Tibial nerve (tissue), 4 donors: ENCODE data around the gene XKR3. TPM values are rescaled to one million over a fixed set of nuclear protein-coding genes. Genes with fewer than 3 reads are reported as not detected.
"Not testable (repeated sequence)": the region's sequence is repeated elsewhere in the genome, so short reads cannot be mapped to it uniquely, and the experiment has no call there.

ENCODE experiments used
- DNase-seq, 2 donors: peaks; one replicate each; pipeline ENCODE4 v3.0.0-alpha.2; 2019; ENCODE audit warnings: low spot score in 2 of 2
- H3K27ac ChIP-seq, 4 donors: fragments of 200-600 bp; sonication (generic) in 3 of 4; one replicate each; pipeline ENCODE4 v1.5.1; 2017 to 2019; ENCODE audit warnings: mild to moderate bottlenecking in 1 of 4
- H3K27me3 ChIP-seq, 2 donors: fragments of 200-600 bp; sonication (generic) in 1 of 2; one replicate each; pipeline versions ENCODE4 v1.5.1 to v1.6.0; 2017 to 2019
- H3K36me3 ChIP-seq, 3 donors: fragments of 200-600 bp; sonication (generic); one replicate each; pipeline ENCODE4 v1.5.1; 2018 to 2019
- H3K4me1 ChIP-seq, 4 donors: fragments of 200-600 bp; sonication (generic) in 3 of 4; one replicate each; pipeline ENCODE4 v1.5.1; 2017 to 2019
- H3K4me3 ChIP-seq, 4 donors: fragments of 200-600 bp; sonication (generic) in 3 of 4; one replicate each; pipeline ENCODE4 v1.5.1; 2017 to 2019; ENCODE audit warnings: mild to moderate bottlenecking in 1 of 4, moderate library complexity in 1 of 4
- H3K9me3 ChIP-seq, 4 donors: fragments of 200-600 bp; sonication (generic) in 3 of 4; one replicate each; pipeline ENCODE4 v1.5.1; 2017 to 2019
- EP300 ChIP-seq, 2 donors: sonication (generic); formaldehyde crosslinking; IDR thresholded peaks; one replicate each; pipeline ENCODE4 v1.6.1; 2017; ENCODE audit warnings: antibody characterized with exemption in 2 of 2, mild to moderate bottlenecking in 1 of 2
- POLR2A ChIP-seq, 2 donors: fragments of 450-650 bp; IDR thresholded peaks; one replicate each; pipeline ENCODE4 v1.6.1; 2017; ENCODE audit warnings: antibody characterized with exemption in 2 of 2, mild to moderate bottlenecking in 2 of 2, moderate library complexity in 2 of 2
- WGBS, 2 donors: methylation state at CpG; one replicate each; pipeline ENCODE4 v1.1.5; 2018; 5-methylcytosine and 5-hydroxymethylcytosine counted together
- total RNA-seq, 4 donors: library from RNA; depleted of rRNA; stranded (reverse); fragments of >200 nt; gene quantifications; one replicate each; pipeline ENCODE4 v1.1.0, GENCODE V29; 2016
- TF ChIP-seq, protein P1 (sequence below), 5 experiments: fragments of 200-600 bp in 3 of 5; fragments of 450-650 bp in 2 of 5; sonication (generic) in 3 of 5; IDR thresholded peaks; one replicate each; pipeline ENCODE4 v1.5.1; 2016 to 2019; ENCODE audit warnings: antibody characterized with exemption in 5 of 5, mild to moderate bottlenecking in 3 of 5, moderate library complexity in 2 of 5

Gene XKR3
- total RNA-seq = not detected

DNA sequence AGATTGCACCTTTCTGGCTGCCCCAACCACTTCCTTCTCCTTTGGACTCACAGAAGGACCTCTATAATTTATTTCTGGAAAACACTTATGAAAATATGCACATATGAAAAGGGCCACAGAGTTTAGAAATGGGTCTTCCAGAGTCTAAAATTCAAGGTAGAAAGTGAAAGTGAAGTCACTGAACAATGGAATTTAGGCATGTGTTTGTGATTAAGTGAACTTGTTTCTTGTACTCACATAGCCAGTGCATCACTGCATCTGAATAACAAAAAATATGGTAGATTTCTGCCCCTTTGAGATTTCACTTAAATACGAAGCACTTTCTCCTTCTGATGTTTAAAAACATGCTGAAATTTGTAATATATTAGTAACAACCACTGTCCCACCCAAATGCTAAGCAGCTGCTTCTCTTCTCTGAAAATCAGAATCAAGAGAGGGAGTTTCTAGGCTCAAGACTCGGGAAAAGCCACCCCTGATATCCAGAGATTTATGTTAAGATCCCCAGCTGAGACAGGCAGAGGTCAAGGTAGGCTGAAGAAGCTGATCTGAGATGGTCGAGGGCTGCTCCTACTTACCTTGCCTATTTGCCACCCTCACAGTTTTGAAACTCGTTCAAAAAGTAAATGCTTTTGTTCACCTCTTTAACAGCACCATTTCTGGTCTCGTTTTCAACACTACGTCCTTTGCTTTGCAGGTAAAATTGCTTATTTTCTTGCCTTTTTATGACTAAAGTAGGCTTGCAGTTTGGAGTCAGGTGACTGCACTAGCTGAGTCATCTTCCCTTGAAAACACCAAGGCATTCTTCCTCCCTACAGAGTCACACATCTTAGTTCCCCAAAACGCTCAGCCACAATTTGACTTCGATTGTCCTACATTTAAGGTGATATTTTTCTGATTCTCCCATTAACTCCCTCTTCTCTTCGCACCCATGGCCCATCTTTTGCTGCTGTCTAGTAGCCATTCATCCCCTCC, at the start of gene XKR3:
TSS of gene XKR3 (minus strand) at position 696 of the 972 bp plus-strand sequence. CDS start 17,338 bp downstream, outside the sequence.
- Histone ChIP-seq H3K4me1 (peaks cover 0 to 4% (median 0%) of the 10 kb centered on the region in 4 donors), H3K4me3 (peak within 1 kb of the TSS in 2 of 4 donors; percentile 1 to 14), H3K27me3 (no peaks in the 10 kb centered on the region), H3K36me3 (no peaks in the 10 kb centered on the region), H3K27ac (no peak within 1 kb of the TSS), H3K9me3 (peaks cover 0 to 3% (median 0%) of the 10 kb centered on the region in 4 donors)
- TF ChIP-seq POLR2A (IDR thresholded peaks at IDR 0.05) (no peak), EP300 (IDR thresholded peaks at IDR 0.05) (no peak)
- TF ChIP-seq, protein P1, sequence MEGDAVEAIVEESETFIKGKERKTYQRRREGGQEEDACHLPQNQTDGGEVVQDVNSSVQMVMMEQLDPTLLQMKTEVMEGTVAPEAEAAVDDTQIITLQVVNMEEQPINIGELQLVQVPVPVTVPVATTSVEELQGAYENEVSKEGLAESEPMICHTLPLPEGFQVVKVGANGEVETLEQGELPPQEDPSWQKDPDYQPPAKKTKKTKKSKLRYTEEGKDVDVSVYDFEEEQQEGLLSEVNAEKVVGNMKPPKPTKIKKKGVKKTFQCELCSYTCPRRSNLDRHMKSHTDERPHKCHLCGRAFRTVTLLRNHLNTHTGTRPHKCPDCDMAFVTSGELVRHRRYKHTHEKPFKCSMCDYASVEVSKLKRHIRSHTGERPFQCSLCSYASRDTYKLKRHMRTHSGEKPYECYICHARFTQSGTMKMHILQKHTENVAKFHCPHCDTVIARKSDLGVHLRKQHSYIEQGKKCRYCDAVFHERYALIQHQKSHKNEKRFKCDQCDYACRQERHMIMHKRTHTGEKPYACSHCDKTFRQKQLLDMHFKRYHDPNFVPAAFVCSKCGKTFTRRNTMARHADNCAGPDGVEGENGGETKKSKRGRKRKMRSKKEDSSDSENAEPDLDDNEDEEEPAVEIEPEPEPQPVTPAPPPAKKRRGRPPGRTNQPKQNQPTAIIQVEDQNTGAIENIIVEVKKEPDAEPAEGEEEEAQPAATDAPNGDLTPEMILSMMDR (IDR thresholded peaks at IDR 0.05) = no peak
- 47 to 48% methylated on average over 9 of the region's 9 CpGs for WGBS, 2 donors
- DNase-seq = no peak

DNA sequence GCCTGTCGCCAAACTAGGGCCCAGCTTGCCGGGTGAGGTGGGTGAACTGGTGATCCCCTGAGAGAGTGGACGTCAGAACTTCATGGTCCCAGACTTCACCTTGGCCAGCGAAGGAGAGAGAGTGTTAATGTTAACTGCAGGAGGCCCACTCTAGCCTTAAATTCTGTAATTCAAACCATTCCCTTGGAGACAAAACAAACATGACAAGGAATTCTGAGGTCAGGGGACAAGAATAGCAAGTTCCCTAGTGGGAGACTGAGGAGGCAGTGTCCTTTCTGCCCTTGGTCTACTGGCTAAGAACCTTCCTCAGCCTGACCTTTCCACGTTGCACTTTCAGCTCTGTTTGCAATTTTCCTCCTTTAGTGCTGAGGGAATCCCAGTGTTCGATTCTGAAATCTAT, 44.4 kb upstream of the XKR3 start:
- DNase-seq, H3K4me1 ChIP-seq, H3K9me3 ChIP-seq, H3K27ac ChIP-seq, H3K4me3 ChIP-seq, H3K27me3 ChIP-seq, H3K36me3 ChIP-seq: not testable (repeated sequence)
- WGBS, 2 donors = 45 to 59% methylated on average over 6 of the region's 6 CpGs

DNA sequence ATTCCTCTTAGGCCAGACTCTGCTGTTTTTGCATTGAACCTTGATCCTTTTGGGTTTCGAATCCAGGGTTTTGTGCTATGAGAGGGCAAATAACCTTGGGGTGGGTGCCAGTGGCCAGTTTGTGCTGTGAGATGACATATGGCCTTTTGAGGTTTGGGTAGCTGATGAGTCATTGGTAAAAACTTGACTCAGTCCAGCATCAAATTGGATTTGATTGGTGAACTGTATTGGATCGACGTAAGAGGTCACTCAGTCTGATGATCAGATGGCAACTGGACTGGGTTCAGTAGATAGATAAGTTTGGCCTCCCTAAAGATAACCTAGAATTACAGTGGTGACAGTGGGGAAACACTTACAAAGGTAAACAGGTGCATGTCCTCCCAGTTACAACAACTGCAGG, 41.0 kb upstream of the XKR3 start:
- Histone ChIP-seq H3K4me3 (no peak overlapping the region), H3K27me3 (no peaks in the 10 kb centered on the region), H3K4me1 (no peaks in the 10 kb centered on the region), H3K36me3 (no peaks in the 10 kb centered on the region), H3K27ac (no peak overlapping the region), H3K9me3 (no peaks in the 10 kb centered on the region)
- WGBS, 2 donors = 64 to 67% methylated on average over 3 of the region's 3 CpGs
- no peak for DNase-seq
- TF ChIP-seq POLR2A (IDR thresholded peaks at IDR 0.05) = no peak
- no peak for TF ChIP-seq EP300 (IDR thresholded peaks at IDR 0.05)
- TF ChIP-seq, protein P1 (IDR thresholded peaks at IDR 0.05) = no peak

DNA sequence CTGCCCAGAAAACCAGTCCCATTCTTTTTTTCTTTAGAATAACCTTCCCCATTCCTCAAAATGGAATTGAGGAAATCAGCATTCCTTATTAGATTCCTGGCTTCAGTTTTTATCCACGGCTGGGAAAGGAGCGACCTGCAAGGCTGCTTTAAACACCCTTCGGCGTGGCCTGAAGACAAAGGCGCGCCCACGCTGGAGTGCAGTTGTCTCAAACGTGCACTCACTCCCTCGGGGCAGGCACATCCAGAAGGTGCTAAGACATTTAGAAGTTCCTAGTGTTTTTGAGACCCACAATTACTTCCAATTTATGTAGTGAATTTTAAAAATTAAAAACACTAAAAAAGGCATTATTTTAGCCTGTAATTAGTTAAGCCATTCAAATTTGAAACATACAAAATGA, 31.6 kb upstream of the XKR3 start:
- H3K27me3 ChIP-seq, H3K4me1 ChIP-seq, H3K36me3 ChIP-seq, DNase-seq, H3K4me3 ChIP-seq, H3K27ac ChIP-seq: not testable (repeated sequence)
- 77 to 78% methylated on average over 9 of the region's 9 CpGs for WGBS, 2 donors
- H3K9me3 ChIP-seq = peaks cover 0 to 14% (median 0%) of the 10 kb centered on the region in 4 donors

DNA sequence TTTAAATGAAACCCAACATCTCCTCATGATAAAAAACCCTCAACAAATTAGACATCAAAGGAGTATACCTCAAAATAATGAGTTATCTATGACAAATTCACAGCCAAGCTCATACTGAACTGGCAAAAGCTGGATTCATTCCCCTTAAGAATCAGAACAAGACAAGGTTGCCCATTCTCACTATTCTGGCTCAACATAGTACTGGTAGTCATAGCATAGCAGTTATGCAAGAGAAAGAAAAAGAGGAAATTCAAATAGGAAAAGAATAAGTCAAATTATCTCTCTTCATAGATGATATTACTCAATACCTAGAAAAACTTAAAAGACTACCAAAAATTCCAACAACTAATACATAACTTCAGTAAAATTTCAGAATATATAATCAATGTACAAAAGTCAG, 29.4 kb upstream of the XKR3 start:
- no peaks in the 10 kb centered on the region for H3K27me3 ChIP-seq
- no peak overlapping the region for H3K27ac ChIP-seq
- TF ChIP-seq EP300 (IDR thresholded peaks at IDR 0.05) (no peak), POLR2A (IDR thresholded peaks at IDR 0.05) (no peak)
- TF ChIP-seq, protein P1 (IDR thresholded peaks at IDR 0.05) = no peak
- no peak overlapping the region for H3K4me3 ChIP-seq
- peaks cover 0 to 1% (median 0%) of the 10 kb centered on the region in 4 donors for H3K9me3 ChIP-seq
- DNase-seq = no peak
- H3K4me1 ChIP-seq = no peaks in the 10 kb centered on the region
- no peaks in the 10 kb centered on the region for H3K36me3 ChIP-seq

DNA sequence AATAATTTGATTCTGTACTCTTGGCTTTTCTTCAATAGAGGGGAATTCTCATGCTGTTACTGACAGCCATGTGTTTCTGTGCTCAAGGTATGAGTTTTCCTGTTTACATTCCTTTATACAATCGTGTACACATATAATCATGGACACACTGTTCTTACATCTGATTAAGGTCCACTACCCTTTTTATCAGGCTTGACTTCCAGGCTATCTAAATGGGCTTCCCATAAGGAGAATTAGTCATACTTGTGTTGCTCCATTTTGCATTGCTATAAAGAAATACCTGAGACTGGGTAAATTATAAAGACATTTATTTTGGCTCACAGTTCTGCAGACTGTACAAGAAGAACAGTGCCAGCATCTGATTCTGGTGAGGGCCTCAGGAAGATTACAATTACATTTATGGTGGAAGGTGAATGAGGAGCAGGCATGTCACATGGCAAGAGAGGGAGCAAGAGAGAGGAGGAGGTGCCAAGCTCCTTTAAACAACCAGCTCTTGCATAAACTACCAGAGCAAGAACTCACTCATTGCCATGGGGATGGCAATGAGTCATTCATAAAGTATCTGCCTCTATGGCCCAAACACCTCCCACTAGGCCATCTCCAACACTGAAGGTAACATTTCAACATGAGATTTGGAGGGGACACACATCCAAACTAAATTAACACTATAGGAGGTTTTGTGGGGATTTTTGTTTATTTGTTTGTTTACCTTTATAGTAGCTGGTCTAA, 26.2 kb upstream of the XKR3 start:
- H3K36me3 ChIP-seq, H3K4me3 ChIP-seq, H3K27ac ChIP-seq, H3K4me1 ChIP-seq, DNase-seq, H3K27me3 ChIP-seq, H3K9me3 ChIP-seq: not testable (repeated sequence)
- 59 to 63% methylated on average over 1 of the region's 1 CpG for WGBS, 2 donors
